ENCODE results near the gene NOP14.

GRCh38 chr4:3007724-3008123, 44.5 kb upstream of the NOP14 start:
- TF ChIP-seq EZH2 (IDR thresholded peaks at IDR 0.05; ENCODE audit: low read depth) (no peak), CTCF (conservative IDR thresholded peaks at IDR 0.05) (no peak)
